WTC11 (cell line): ENCODE results near the gene HOXA5.

Experiments used
- ATF2 ChIP-seq: sonication (generic); formaldehyde crosslinking; IDR thresholded peaks from 2 replicates; pipeline ENCODE4 v1.8.1; 2022; ENCODE audit warnings: low read depth, missing genetic modification reagents, borderline replicate concordance
- JUN ChIP-seq: sonication (generic); formaldehyde crosslinking; IDR thresholded peaks from 2 replicates; pipeline ENCODE4 v1.8.0; 2023; ENCODE audit warnings: mild to moderate bottlenecking, missing genetic modification reagents
- NR3C1 ChIP-seq: sonication (generic); formaldehyde crosslinking; conservative IDR thresholded peaks from 2 replicates; pipeline ENCODE4 v1.8.1; 2023; ENCODE audit warnings: low read depth, mild to moderate bottlenecking, missing genetic modification reagents
- OVOL2 ChIP-seq: fragments of 250-450 bp; sonication (Bioruptor Pico); IDR thresholded peaks from 2 replicates; pipeline ENCODE4 v1.9.0; 2021; ENCODE audit warnings: mild to moderate bottlenecking, borderline replicate concordance
- PRDM15 ChIP-seq: sonication (generic); formaldehyde crosslinking; IDR thresholded peaks from 2 replicates; pipeline ENCODE4 v1.8.0; 2022; ENCODE audit warnings: missing genetic modification reagents
- RELA ChIP-seq: sonication (generic); formaldehyde crosslinking; IDR thresholded peaks from 2 replicates; pipeline ENCODE4 v1.8.1; 2022; ENCODE audit warnings: missing genetic modification reagents, mild to moderate bottlenecking, borderline replicate concordance
- TCF7 ChIP-seq: sonication (generic); formaldehyde crosslinking; IDR thresholded peaks from 2 replicates; pipeline ENCODE4 v1.8.0; 2022; ENCODE audit warnings: mild to moderate bottlenecking, low read depth, missing genetic modification reagents, moderate library complexity
- TP53 ChIP-seq: sonication (generic); formaldehyde crosslinking; IDR thresholded peaks from 2 replicates; pipeline ENCODE4 v1.8.1; 2023; ENCODE audit warnings: mild to moderate bottlenecking, missing genetic modification reagents
- TF ChIP-seq, protein P1 (sequence below): sonication (generic); formaldehyde crosslinking; IDR thresholded peaks from 2 replicates; pipeline ENCODE4 v1.8.0; 2022; ENCODE audit warnings: mild to moderate bottlenecking, missing genetic modification reagents
- TF ChIP-seq, protein P2 (sequence below): fragments of 200-600 bp; IDR thresholded peaks from 2 replicates; pipeline ENCODE4 v1.8.0; 2022; ENCODE audit warnings: antibody characterized with exemption
- TF ChIP-seq, protein P3 (sequence below): sonication (generic); formaldehyde crosslinking; conservative IDR thresholded peaks from 2 replicates; pipeline ENCODE4 v1.8.1; 2022; ENCODE audit warnings: mild to moderate bottlenecking, missing genetic modification reagents

GRCh38 chr7:27184337-27185012, 41.0 kb upstream of the HOXA5 start:
- TF ChIP-seq JUN (no peak), OVOL2 (CRISPR knock-in tag) (no peak), ATF2 (CRISPR knock-in tag) (no peak), PRDM15 (CRISPR knock-in tag) (no peak), TP53 (CRISPR knock-in tag) (no peak), NR3C1 (no peak), TCF7 (CRISPR knock-in tag) (no peak), RELA (CRISPR knock-in tag) (no peak)
- TF ChIP-seq, protein P1, sequence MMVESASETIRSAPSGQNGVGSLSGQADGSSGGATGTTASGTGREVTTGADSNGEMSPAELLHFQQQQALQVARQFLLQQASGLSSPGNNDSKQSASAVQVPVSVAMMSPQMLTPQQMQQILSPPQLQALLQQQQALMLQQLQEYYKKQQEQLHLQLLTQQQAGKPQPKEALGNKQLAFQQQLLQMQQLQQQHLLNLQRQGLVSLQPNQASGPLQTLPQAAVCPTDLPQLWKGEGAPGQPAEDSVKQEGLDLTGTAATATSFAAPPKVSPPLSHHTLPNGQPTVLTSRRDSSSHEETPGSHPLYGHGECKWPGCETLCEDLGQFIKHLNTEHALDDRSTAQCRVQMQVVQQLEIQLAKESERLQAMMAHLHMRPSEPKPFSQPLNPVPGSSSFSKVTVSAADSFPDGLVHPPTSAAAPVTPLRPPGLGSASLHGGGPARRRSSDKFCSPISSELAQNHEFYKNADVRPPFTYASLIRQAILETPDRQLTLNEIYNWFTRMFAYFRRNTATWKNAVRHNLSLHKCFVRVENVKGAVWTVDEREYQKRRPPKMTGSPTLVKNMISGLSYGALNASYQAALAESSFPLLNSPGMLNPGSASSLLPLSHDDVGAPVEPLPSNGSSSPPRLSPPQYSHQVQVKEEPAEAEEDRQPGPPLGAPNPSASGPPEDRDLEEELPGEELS (CRISPR knock-in tag): no peak
- TF ChIP-seq, protein P2, sequence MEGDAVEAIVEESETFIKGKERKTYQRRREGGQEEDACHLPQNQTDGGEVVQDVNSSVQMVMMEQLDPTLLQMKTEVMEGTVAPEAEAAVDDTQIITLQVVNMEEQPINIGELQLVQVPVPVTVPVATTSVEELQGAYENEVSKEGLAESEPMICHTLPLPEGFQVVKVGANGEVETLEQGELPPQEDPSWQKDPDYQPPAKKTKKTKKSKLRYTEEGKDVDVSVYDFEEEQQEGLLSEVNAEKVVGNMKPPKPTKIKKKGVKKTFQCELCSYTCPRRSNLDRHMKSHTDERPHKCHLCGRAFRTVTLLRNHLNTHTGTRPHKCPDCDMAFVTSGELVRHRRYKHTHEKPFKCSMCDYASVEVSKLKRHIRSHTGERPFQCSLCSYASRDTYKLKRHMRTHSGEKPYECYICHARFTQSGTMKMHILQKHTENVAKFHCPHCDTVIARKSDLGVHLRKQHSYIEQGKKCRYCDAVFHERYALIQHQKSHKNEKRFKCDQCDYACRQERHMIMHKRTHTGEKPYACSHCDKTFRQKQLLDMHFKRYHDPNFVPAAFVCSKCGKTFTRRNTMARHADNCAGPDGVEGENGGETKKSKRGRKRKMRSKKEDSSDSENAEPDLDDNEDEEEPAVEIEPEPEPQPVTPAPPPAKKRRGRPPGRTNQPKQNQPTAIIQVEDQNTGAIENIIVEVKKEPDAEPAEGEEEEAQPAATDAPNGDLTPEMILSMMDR: no peak
- TF ChIP-seq, protein P3, sequence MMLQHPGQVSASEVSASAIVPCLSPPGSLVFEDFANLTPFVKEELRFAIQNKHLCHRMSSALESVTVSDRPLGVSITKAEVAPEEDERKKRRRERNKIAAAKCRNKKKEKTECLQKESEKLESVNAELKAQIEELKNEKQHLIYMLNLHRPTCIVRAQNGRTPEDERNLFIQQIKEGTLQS (CRISPR knock-in tag): no peak
